ENCODE measurements around the gene MRTFA.
"Not testable (repeated sequence)": the region's sequence is repeated elsewhere in the genome, so short reads cannot be mapped to it uniquely, and the experiment has no call there.

Gene MRTFA

GRCh38 chr22:40594346-40594745 lies 42.2 kb downstream of the MRTFA start:
- DNase-seq, result no peak

GRCh38 chr22:40593460-40594273 lies 42.9 kb downstream of the MRTFA start:
- no peak for DNase-seq

DNA sequence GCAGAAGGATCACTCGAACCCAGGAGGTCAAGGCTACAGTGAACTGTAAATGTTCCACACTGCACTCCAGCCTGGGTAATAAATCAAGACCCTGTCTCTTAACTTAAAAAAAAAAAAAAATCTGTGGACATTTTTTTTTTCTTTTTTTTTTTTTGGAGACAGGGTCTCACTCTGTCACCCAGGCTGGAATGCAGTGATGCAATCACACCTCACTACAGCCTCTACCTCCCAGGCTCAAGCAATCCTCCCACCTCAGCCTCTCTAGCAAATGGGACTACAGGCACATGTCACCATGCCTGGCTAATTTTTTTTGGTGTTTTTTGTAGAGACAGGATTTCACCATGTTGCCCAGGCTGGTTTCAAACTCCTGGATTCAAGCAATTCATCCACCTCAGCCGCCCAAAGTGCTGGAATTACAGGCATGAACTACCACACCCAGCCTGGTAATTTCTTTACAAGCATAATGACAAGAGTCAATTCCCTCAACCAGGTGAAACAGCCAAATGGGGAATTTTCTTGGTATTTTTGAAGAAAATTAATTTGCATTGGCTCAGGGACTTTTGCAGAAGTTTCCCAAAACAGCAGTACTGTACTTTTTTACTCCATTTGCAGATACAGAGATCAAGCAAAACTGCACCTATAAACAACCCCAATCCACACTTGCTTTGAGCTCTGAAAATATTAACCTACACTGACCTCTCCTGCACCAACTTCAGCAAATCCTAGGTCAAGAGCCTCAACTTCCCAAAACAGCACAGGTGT lies 44.0 kb downstream of the MRTFA start:
- DNase-seq, result no peak

- no peak for DNase-seq
Measured at GRCh38 chr22:40588726-40589125, 47.8 kb downstream of the MRTFA start.

DNA sequence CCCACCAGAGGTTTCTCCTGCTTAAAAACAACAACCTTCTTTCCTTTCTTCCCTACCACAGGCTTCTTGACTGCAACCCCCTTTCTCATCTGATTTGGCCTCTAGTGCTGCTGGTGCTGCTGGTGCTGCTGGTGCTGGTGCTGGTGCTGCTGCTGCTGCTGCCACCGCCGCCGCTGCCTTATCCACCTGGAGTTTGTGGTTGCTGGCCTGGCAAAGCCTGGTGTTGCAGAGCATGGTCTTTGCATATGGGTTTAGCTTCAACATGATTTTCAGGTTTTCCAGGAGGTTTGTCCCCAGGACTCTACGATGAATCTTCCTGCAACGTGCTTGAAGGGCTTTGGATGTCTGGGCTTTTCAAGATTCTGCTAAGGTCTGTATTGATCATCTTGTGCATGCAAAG lies 49.7 kb downstream of the MRTFA start:
- no peak for DNase-seq

GRCh38 chr22:40585310-40585751 lies 51.2 kb downstream of the MRTFA start:
- no peak for DNase-seq

- not testable (repeated sequence) for DNase-seq
Measured at GRCh38 chr22:40584766-40585165, 51.8 kb downstream of the MRTFA start.

GRCh38 chr22:40583053-40583741 lies 53.3 kb downstream of the MRTFA start:
- DNase-seq, result no peak

GRCh38 chr22:40582063-40582462 lies 54.5 kb downstream of the MRTFA start:
- DNase-seq, result no peak

DNA sequence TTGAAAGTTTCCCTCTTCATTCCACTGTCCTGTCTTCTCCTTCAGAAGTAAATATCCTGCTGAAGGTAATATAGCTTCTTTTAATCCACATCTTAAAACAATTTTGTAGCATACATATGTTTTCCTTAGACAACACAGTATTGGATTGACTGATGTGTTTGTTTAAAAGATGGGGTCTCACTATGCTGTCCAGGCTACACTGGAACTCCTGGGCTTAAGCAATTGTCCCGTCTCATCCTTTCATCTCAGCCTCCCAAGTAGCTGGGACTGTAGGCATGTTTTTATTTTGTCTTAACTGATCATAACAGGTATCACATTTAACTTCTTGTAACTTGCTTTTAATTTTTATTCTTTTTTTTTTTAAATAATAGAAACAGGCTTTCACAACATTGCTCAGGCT lies 55.9 kb downstream of the MRTFA start:
- DNase-seq, result no peak

DNA sequence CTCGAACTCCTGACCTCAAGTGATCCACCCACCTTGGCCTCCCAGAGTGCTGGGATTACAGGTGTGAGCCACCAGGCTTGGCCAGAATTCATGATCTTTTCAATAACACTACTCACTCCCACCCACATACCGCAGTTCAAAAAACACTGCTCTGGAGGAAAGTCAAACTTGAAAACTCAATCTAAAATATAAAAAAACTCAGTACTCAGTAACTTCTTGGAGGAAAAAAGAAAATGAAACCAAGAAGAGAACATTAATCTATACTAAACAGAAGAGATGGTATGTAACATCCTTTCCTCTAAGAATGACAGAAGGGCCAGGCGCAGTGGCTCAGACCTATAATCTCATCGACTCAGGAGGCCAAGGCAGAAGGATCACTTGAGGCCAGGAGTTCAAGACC lies 58.3 kb downstream of the MRTFA start:
- DNase-seq, result no peak

GRCh38 chr22:40572976-40573375 lies 63.5 kb downstream of the MRTFA start:
- no peak for DNase-seq

GRCh38 chr22:40571887-40572286 lies 64.6 kb downstream of the MRTFA start:
- DNase-seq, result no peak

DNA sequence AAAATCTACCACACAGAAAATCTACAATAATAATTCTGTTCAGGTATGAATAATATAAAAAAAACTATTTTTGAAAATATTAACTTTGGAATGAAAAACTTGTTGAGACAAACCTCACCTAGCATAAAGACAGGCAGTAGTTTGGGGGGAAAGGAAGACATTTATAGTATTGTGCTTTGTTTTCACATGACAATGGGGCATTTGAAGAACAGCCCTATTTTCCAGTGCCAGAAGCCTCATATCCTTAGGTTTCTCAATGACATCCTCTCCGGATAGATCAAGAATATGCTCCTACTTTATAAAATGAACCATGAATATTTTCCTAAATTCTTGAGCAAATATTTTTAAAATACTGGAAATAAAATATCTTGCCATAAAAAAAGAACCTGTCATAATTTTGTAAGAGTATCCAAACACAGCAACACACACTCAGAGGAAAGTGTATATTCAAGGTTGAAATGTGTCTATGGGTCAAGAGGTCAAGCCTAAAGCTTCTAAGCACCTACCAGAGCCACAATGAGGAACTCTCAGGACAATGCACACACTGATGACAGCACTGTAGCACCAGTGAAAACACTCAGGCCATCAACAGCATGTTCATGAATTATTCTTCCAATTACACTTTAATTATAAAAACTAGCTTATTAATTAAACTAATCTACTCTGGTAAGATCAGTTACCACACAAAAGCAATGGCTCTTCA lies 68.7 kb downstream of the MRTFA start:
- no peak for DNase-seq

DNA sequence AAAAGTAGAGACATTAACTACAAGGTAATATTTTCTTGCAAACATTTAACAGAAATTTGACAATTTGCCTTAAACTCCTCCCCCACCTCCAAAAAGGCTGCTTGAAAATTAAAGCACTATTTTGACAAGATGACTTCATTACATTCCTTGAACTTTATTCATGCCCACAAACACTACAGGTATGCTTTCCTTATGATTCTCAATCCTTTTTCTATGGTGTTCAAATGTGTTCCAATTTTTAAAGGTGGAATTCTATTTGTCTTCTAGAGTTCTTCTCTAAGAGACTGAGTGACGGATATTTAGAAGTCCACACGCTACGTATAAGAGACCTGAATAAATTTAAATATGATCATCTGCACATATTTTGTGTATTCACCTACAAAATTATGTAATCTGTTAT lies 69.4 kb downstream of the MRTFA start:
- DNase-seq, result no peak

GRCh38 chr22:40560994-40561515 lies 75.5 kb downstream of the MRTFA start:
- DNase-seq, result no peak

- no peak for DNase-seq
Measured at GRCh38 chr22:40560551-40560950, 76.0 kb downstream of the MRTFA start.

DNA sequence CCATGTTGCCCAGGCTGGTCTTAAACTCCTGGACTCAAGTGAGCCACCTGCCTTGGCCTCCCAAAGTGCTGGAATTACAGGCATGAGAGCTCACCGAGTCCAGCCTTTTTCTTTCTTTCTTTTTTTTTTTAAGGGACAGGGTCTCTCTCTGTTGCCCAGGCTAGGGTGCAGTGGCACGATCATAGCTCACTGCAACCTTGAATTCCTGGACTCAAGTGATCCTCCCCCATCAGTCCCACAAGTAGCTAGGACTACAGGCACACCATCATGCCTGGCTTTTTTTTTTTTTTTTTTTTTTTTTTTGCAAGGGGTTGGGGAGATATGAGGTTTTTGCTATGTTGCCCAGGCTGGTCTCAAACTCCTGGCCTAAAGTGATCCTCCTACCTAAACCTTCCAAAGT lies 78.5 kb downstream of the MRTFA start:
- no peak for DNase-seq

GRCh38 chr22:40556641-40557040 lies 79.9 kb downstream of the MRTFA start:
- no peak for DNase-seq

GRCh38 chr22:40554023-40554422 lies 82.5 kb downstream of the MRTFA start:
- DNase-seq, result not testable (repeated sequence)

DNA sequence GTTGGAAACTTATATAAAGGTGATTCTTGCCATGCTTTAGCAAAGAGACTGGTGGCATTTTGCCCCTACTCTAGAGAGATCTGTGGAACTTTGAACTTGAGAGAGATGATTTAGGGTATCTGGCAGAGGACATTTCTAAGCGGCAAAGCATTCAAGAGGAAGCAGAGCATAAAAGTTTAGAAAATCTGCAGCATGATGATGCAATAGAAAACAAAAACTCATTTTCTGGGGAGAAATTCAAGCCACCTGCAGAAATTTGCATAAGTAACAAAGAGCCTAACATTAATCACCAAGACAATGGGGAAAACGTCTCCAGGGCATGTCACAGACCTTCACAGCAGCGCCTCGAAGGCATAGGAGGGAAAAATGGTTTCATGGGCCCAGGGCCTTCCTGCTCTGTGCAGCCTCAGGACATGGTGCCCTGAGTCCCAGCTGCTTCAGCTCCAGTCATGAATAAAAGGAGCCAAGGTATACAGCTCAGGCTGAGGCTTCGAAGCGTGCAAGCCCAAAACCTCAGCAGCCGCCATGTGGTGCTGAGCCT lies 83.4 kb downstream of the MRTFA start:
- no peak for DNase-seq

DNA sequence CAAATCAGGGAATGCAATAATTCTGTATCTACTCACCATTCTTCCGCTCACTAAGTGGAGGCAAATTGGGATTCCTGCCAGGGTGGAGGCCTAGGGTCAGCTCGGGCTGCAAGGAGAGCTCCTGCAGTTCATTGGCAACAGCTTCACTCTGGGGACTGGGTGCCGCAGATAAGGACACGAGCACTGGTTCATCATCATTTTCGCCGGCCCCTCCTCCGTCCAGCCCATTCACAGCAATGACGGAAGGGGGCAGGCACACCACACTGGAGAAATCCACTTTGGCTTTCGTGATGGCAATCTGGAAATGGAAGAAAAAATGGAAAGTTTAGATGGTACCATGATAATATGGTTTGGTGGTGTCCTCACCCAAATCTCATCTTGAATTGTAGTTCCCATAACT lies 84.4 kb downstream of the MRTFA start:
- DNase-seq, result no peak

Data from GOT3 (cell line).